ENCODE results near the gene AURKB.
"Not testable (repeated sequence)": the region's sequence is repeated elsewhere in the genome, so short reads cannot be mapped to it uniquely, and the experiment has no call there.

The AURKB gene

DNA sequence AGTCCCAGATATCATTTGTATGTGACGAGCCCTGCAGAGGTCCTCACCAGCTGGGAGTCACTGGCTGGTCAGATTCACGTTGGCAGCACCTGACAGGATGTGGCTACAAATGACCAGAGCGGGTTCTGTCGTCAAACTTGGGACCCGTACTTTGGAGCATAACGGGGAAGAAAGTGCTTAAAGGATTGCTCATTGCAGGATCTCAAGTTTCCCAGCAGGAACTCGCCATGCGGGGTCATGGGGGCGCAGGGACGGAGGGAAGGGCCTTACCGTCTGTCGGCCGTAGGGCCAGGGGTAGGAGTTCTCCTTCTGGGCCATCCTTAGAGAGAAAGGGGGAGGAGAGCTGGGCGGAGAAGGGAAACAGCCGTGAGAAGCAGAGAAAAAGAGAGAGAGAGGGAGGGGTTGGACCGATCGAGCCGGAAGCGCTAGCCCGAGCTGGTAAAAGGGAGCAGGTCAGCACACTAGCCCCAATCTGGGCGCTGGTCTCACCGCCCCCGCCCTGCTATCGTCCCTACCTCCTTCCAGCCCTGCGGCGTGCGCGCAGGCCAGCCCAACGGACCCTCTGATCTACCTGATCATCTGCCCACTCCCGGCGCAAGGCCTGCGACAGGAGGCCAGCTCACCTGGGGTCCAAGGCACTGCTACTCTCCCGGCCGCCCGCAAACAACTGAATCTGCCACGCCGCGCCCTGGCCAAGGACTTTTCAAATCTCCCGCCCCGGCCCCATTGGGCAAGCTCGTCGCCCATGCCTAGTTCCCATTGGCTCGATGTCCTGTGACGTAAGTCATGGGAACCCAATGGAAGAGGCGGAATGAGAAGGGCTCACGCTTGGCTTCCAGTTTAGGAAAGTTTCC lies at the start of gene AURKB:
Gene AURKB, minus strand, starts transcription at position 669 of the 854 bp plus-strand sequence. Its CDS starts 351 bp downstream, at position 318.
- peak; percentile 93 for DNase-seq

DNA sequence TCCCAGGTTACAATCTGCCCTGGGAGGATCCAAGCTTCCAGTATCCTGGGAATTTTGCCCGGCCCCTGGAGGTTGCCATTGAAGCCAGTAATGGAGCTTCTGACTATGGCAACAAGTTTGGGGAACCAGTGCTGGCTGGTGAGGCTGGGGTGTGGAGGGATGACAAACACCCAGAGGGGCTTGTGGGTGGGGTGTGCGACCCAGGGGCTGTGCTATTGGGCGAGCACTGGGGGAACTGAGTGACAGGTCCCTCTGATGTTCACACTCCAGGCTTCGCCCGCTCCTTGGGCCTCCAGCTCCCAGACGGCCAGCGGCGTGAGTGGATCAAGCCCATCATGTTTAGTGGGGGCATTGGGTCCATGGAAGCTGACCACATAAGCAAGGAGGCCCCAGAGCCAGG lies 47.4 kb upstream of the AURKB start:
- DNase-seq = no peak

DNA sequence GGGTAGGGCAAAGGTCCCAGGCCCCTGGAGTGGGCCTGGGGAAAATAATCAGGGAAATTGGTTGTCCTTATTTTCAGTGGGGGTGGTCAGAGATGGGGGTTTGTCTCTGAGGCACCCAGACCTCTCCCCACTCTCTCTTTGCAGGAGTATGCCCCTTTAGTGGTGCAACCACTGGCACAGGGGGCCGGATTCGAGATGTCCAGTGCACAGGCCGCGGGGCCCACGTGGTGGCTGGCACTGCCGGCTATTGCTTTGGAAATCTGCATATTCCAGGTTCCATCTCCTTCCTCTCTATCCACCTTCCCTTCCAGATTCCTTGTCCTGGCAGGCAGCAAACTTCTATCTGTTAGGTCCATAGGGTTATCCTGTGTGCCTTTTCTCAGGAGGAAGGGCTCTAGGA lies 46.3 kb upstream of the AURKB start:
- no peak for DNase-seq

DNA sequence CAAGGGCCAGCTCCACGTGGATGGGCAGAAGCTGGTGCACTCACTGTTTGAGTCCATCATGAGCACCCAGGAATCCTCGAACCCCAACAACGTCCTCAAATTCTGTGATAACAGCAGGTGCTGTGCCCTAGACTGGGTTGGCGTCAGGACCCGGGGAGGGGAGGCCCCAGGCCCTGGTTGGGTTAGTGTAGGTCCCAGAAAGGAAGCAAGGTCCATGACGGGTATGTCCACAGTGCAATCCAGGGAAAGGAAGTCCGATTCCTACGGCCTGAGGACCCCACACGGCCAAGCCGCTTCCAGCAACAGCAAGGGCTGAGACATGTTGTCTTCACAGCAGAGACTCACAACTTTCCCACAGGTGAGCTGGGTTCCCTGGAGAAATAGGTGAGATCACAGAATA lies 45.9 kb upstream of the AURKB start:
- no peak for DNase-seq

- no peak for DNase-seq
Observed at GRCh38 chr17:8255499-8255898, 45.1 kb upstream of the AURKB start.

DNA sequence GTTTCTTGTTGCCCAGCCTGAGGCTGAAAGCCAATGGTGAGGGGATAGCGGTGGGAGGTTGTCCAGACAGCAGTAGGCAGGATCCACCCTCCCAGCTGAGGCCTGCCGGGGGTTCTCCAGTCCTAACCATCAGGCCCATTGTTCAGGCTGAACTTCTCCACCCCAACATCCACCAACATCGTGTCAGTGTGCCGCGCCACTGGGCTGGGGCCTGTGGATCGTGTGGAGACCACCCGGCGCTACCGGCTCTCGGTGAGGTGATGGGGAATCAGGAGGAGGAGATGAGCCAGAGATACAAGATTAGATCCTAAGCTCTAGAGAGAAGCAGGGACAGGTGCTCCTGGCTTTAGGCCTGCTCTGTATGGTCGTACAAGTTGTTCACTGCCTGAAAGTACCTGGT lies 44.5 kb upstream of the AURKB start:
- no peak for DNase-seq

GRCh38 chr17:8253801-8254200 lies 43.4 kb upstream of the AURKB start:
- DNase-seq = no peak

GRCh38 chr17:8251411-8251810 lies 41.0 kb upstream of the AURKB start:
- DNase-seq = not testable (repeated sequence)

DNA sequence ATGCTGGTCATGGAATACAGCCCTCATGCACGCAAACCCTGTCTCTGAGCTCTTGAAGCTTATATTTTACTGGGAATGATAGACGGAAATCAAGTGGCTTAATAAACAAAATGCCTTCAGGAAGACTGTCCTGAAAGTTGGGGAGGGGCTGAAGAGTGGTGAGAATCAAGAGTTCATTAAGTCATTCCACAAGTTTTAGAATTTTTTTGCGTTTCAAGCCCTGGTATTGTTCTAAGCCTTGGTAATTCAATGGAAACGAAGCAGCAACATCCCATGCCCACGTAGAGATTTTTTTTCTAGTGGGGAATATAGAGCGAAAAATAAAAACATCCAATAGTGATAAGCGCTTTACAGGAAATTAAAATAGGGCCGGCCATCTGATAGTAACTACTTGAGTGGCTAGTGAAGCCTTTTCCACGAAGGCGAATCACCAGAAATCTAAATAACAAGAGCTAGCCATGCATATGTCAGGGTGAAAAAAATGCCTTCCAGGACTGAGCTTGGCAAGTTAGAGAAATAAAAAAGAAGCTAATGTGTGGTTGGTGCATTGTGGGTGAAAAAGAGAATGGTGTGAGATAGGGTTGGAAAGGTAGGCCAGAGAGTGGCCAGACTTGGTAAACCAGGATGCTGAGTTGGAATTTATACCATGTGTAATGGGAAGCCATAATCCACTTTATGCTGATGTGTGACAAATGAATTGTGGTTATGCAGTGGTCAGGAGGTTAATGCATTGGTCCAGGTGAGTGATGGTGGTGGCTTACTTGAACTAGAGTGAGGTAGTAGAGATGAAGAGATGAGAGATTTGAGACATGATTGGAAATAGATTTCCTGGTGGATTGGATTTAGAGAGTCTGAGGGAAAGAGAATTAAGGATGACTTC lies 39.5 kb upstream of the AURKB start:
- DNase-seq = no peak

- peak; percentile 96 for DNase-seq
Observed at GRCh38 chr17:8248751-8249607, 38.6 kb upstream of the AURKB start, which contains the start of gene PFAS. Gene PFAS, plus strand, starts transcription at chr17:8249289. Its CDS starts 4,649 bp downstream, at chr17:8253938.

- no peak for DNase-seq
Observed at GRCh38 chr17:8244768-8245167, 34.4 kb upstream of the AURKB start.

DNA sequence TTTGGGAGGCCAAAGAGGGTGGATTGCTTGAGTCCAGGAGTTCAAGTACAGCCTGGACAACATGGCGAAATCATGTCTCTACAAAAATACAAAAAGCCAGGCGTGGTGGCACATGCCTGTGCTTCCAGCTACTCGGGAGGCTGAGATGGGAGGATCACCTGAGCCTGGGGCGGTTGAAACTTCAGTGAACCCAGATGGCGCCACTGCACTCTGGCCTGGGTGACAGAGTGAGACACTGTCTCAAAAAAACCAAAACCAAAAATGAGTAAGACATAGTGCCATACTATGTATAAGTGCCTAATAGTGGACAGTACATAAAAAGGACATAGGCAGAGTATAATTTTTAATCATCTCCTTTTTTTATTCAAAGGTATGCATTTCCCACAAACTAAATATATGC lies 33.5 kb upstream of the AURKB start:
- DNase-seq = peak; percentile 38

DNA sequence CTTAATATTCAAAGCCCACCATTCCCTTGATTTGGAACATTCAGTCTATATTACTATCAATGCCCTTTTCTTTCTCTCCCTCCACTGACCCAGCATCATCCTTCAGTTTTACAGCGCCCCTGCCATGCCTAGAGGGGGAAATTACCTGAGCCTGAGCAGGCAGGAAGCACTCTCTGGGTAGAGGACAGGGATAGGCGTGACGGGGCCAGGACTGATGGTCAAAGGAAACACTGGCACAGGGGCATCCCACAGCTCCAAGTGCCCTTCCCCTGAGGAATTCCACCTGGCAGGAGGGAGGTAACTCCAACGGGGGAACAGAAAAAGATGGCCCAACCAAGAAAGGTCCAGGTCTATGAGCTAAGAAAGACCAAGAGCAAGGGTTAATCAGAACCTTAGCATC lies 27.5 kb upstream of the AURKB start:
- DNase-seq = no peak

GRCh38 chr17:8237175-8237574 lies 26.8 kb upstream of the AURKB start:
- DNase-seq = no peak

DNA sequence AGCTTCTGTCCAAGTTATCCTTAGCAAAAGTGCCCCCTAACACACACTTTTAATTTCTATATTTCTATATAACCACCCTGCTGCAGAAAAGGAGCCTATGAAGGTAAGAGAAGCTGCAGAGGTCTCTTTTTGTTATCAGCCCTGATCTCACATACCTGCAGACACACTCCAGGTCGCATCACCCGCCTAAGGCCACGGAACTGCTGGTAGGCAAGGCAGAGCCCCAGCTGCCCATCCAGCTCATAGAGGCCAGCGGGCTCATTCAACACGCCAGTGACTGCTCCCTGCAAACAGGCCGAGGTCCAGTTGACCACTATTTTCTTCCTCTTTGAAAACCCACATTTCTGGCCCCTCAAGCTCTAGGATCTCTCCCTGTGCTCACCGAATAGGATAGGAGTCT lies 25.3 kb upstream of the AURKB start:
- no peak for DNase-seq

DNA sequence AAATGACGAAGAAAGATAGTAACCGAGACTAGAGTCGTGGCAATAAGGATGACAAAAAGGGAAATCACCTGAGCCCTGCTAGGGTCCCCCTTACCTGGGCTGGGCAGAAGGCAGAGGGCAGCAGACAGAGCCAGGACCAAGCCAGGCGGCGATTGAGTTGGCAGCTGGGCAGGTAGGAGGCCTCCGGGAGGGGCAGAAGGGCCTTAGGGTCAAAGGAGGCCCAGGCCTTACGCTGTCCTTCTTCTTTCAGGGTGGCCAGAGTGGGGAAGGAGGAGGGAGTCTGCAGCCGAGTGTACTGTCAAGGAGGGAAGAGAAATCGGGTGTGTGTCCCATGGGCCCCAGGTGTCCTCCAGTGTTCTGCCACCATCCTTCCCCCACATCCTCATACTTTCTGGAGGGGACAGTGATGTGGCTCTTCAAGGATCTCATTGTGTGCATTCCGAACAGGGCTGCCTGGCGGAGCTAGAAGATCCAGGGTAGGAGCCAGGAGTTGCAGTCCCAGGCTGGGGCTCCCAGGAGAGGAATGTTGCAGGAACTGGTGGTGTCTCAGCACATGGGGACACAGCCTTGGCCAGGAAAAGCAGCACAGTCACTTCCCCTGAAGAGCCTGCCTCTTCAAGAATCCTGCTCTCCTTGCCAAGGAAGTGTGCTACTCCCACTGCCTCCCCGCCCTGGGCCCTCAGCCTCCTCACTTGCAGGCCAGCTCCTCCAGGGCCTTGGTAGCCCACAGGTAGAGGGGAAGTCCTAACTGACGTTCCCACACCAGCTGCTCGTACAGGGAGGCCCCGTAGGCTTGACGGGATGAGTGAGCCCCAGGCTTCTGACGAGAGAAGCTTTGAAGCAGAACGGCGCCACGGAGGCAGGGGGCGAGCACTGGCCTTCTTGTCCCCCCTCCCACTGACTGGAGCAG lies 24.2 kb upstream of the AURKB start:
- DNase-seq = no peak

- no peak for DNase-seq
Observed at GRCh38 chr17:8231701-8232100, 21.3 kb upstream of the AURKB start.

- DNase-seq = no peak
Observed at GRCh38 chr17:8227238-8227581, 16.8 kb upstream of the AURKB start.

- no peak for DNase-seq
Observed at GRCh38 chr17:8226536-8227237, 16.3 kb upstream of the AURKB start.

- DNase-seq = peak; percentile 71
Observed at GRCh38 chr17:8225813-8226535, 15.6 kb upstream of the AURKB start.

Data from CD4-positive, alpha-beta T cell treated with Interleukin-17A for 4 hours (primary cell).